ENCODE data around the gene RFTN1. TPM values are rescaled to one million over a fixed set of nuclear protein-coding genes. Genes with fewer than 3 reads are reported as not detected.

RFTN1 gene
- total RNA-seq, 4 donors from 2014 or later = 10.3 to 26.9 (median 22.3) TPM

DNA sequence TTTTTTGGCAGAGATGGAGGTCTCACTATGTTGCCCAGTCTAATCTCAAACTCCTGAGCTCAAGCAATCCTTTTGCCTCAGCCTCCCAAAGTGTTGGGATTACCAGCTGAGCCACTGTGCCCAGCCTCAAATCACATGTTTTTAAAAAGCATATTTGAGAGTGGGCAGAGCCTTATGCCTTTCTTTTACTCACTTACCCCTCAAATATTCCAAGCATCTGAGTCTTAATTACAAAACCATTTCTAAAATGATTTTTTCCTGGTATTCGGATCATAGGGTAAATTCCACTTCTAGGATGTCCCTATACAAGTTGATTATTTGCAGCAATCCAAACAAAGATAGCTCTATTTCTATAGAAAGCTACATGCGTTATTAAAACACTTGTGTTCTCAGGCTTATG lies 106.1 kb downstream of the RFTN1 start:
- H3K27ac ChIP-seq = no peak overlapping the region
- TF ChIP-seq POLR2AphosphoS5 (IDR thresholded peaks at IDR 0.05) = no peak
- TF ChIP-seq EP300 (IDR thresholded peaks at IDR 0.05) = no peak
- TF ChIP-seq, protein P1, sequence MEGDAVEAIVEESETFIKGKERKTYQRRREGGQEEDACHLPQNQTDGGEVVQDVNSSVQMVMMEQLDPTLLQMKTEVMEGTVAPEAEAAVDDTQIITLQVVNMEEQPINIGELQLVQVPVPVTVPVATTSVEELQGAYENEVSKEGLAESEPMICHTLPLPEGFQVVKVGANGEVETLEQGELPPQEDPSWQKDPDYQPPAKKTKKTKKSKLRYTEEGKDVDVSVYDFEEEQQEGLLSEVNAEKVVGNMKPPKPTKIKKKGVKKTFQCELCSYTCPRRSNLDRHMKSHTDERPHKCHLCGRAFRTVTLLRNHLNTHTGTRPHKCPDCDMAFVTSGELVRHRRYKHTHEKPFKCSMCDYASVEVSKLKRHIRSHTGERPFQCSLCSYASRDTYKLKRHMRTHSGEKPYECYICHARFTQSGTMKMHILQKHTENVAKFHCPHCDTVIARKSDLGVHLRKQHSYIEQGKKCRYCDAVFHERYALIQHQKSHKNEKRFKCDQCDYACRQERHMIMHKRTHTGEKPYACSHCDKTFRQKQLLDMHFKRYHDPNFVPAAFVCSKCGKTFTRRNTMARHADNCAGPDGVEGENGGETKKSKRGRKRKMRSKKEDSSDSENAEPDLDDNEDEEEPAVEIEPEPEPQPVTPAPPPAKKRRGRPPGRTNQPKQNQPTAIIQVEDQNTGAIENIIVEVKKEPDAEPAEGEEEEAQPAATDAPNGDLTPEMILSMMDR (IDR thresholded peaks at IDR 0.05) = no peak
- no peak for TF ChIP-seq POLR2A (IDR thresholded peaks at IDR 0.05)

DNA sequence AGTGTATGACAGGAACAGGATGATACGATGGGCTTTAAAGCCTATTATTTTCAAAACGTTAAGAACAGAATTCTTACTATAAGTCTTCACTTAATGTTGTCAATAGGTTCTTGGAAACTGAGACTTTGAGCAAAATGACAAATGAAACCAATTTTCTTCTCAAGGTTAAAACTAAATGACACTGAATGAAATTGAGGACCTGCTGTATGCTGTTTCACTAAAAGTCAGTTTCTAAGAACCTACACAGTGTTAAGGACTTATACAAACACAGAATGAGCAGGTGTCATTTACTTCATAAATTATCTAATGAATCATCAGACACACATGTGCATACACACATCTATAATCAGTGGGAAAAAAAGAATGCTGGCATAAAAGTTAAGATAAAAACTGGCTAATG lies 106.9 kb downstream of the RFTN1 start:
- no peak for DNase-seq (ENCODE audit: low spot score in 2 of 2)
- Histone ChIP-seq H3K4me1 (peaks cover 7% of the 10 kb centered on the region), H3K27me3 (no peaks in the 10 kb centered on the region), H3K27ac (no peak overlapping the region), H3K9me3 (no peaks in the 10 kb centered on the region), H3K4me3 (no peak overlapping the region), H3K36me3 (peaks cover 7% of the 10 kb centered on the region)
- WGBS = 76% methylated on average over 2 of the region's 2 CpGs
- TF ChIP-seq EP300 (IDR thresholded peaks at IDR 0.05) = no peak
- TF ChIP-seq POLR2AphosphoS5 (IDR thresholded peaks at IDR 0.05) = no peak
- no peak for TF ChIP-seq POLR2A (IDR thresholded peaks at IDR 0.05)
- TF ChIP-seq, protein P1 (IDR thresholded peaks at IDR 0.05) = no peak

More for the DNA sequence above, 106.1 kb downstream of the RFTN1 start:
- Histone ChIP-seq H3K9me3 (no peaks in the 10 kb centered on the region), H3K4me3 (no peak overlapping the region), H3K4me1 (peaks cover 9% of the 10 kb centered on the region), H3K27me3 (no peaks in the 10 kb centered on the region), H3K36me3 (peaks cover 7% of the 10 kb centered on the region)
- WGBS = 91% methylated on average over 2 of the region's 2 CpGs
- DNase-seq (ENCODE audit: low spot score in 2 of 2) = no peak

DNA sequence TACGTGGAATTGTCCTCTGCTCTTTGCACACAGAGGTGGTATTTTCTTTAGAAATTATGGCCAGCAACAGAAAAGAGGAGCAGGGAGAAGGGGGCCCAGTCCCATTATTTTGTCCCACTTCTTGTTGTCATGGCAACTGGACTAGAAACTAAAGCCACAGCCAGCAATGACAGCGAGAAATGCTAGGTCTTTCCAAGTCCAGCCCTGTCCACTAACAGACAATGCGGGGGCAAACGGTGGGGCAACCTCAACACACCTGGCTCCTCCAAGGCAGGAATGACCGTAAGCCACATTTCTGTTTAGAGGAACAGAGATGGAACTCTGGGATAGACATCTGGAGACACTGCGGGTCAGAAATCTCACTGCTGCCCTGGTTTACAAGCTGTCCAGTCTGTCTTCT lies 107.3 kb downstream of the RFTN1 start:
- WGBS = 92% methylated on average over 6 of the region's 6 CpGs

DNA sequence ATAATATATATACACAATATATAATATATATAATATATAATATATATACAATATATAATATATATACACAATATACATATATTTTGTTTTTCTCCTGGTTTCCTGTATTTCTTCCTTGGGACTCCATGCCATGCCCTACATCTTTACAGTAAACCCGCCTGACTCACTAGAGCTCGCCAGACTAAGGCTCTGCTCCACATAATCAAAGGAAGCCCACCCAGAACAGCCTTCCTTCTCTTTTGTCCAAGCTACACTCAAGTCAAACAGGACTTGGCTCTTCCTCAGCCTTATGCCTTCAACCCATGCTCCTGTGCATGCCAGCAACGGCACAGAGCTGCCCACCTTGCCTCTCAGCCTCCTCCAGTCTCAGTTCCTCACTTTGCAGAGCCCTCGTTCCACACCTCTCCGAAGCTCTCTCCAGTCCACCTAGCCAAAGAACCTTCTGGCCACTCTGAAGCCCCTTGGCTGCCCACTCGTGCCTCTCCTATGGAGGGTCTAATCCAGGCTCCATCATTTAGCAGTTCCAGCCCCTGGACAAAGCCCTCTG lies 109.1 kb downstream of the RFTN1 start:
- whole genome bisulfite sequencing = 96% methylated on average over 6 of the region's 6 CpGs
- peaks cover 7% of the 10 kb centered on the region for H3K36me3 ChIP-seq
- H3K9me3 ChIP-seq = no peaks in the 10 kb centered on the region
- no peak for TF ChIP-seq POLR2A (IDR thresholded peaks at IDR 0.05)
- TF ChIP-seq, protein P1 (IDR thresholded peaks at IDR 0.05) = no peak
- TF ChIP-seq POLR2AphosphoS5 (IDR thresholded peaks at IDR 0.05) = no peak
- no peak for TF ChIP-seq EP300 (IDR thresholded peaks at IDR 0.05)
- DNase-seq (ENCODE audit: low spot score in 2 of 2) = no peak
- no peak overlapping the region for H3K27ac ChIP-seq
- H3K27me3 ChIP-seq = no peaks in the 10 kb centered on the region
- H3K4me3 ChIP-seq = no peak overlapping the region
- H3K4me1 ChIP-seq = peaks cover 4% of the 10 kb centered on the region

More for the DNA sequence above, 107.3 kb downstream of the RFTN1 start:
- no peaks in the 10 kb centered on the region for H3K27me3 ChIP-seq
- H3K4me3 ChIP-seq = no peak overlapping the region
- H3K4me1 ChIP-seq = peaks cover 6% of the 10 kb centered on the region
- peaks cover 7% of the 10 kb centered on the region for H3K36me3 ChIP-seq
- DNase-seq (ENCODE audit: low spot score in 2 of 2) = no peak
- H3K9me3 ChIP-seq = no peaks in the 10 kb centered on the region
- TF ChIP-seq POLR2A (IDR thresholded peaks at IDR 0.05) (no peak), POLR2AphosphoS5 (IDR thresholded peaks at IDR 0.05) (no peak), EP300 (IDR thresholded peaks at IDR 0.05) (no peak)
- TF ChIP-seq, protein P1 (IDR thresholded peaks at IDR 0.05) = no peak
- no peak overlapping the region for H3K27ac ChIP-seq

DNA sequence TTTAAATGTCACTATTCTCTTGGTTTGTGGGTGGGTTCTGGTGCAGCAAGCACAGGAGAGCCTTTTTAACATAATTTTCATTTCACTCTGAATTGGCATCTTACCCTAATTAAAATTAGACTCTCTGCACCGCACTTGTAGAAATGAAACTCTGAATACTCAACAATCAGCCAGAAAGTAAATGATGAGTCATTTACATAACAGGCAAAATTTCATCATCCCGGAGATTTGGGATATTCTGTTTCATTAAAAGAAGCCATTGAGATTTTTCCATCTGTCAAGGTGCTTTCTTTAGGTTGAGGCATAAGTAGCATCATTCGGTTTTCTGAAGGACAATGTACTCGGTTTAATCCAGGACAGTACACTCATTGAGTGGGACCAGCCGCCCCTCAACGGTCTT lies 111.0 kb downstream of the RFTN1 start:
- TF ChIP-seq, protein P1 (IDR thresholded peaks at IDR 0.05) = no peak
- TF ChIP-seq POLR2A (IDR thresholded peaks at IDR 0.05) (no peak), EP300 (IDR thresholded peaks at IDR 0.05) (no peak), POLR2AphosphoS5 (IDR thresholded peaks at IDR 0.05) (no peak)
- 86% methylated on average over 6 of the region's 6 CpGs for WGBS
- no peak for DNase-seq (ENCODE audit: low spot score in 2 of 2)

More for the DNA sequence above, 111.0 kb downstream of the RFTN1 start:
- H3K4me3 ChIP-seq = no peak overlapping the region
- H3K4me1 ChIP-seq = peaks cover 7% of the 10 kb centered on the region
- no peaks in the 10 kb centered on the region for H3K9me3 ChIP-seq
- H3K27me3 ChIP-seq = no peaks in the 10 kb centered on the region
- no peak overlapping the region for H3K27ac ChIP-seq
- H3K36me3 ChIP-seq = no peaks in the 10 kb centered on the region

Data from suprapubic skin (tissue), 4 donors.